HepG2 (cell line): Measurements from ENCODE around the gene POLA2.

Source experiments
- FOXM1 ChIP-seq: sonication (generic); formaldehyde crosslinking; IDR thresholded peaks from 2 replicates; pipeline ENCODE4 v1.5.0; 2020; ENCODE audit warnings: missing genetic modification reagents
- HDAC6 ChIP-seq: fragments of 200-600 bp; sonication (generic); IDR thresholded peaks from 2 replicates; pipeline ENCODE4 v1.7.0; 2017; ENCODE audit warnings: mild to moderate bottlenecking, antibody characterized with exemption, low read length, low read depth
- HIVEP1 ChIP-seq: sonication (generic); formaldehyde crosslinking; IDR thresholded peaks from 2 replicates; pipeline ENCODE4 v1.4.0; 2020; ENCODE audit warnings: mild to moderate bottlenecking, missing genetic modification reagents
- HMGA1 ChIP-seq: sonication (generic); formaldehyde crosslinking; conservative IDR thresholded peaks from 2 replicates; pipeline ENCODE4 v1.4.0; 2020; ENCODE audit warnings: missing genetic modification reagents
- MXD4 ChIP-seq: IDR thresholded peaks from 2 replicates; pipeline ENCODE4 v1.6.1; 2016; ENCODE audit warnings: mild to moderate bottlenecking, missing biosample characterization, missing genetic modification reagents
- NFYC ChIP-seq: IDR thresholded peaks from 2 replicates; pipeline ENCODE4 v1.6.1; 2016; ENCODE audit warnings: missing genetic modification reagents, missing compliant biosample characterization
- PITX1 ChIP-seq: sonication (generic); formaldehyde crosslinking; IDR thresholded peaks from 2 replicates; pipeline ENCODE4 v1.5.1; 2020; ENCODE audit warnings: mild to moderate bottlenecking, missing genetic modification reagents
- SMAD1 ChIP-seq: sonication (generic); formaldehyde crosslinking; IDR thresholded peaks from 2 replicates; pipeline ENCODE4 v1.4.0; 2020; ENCODE audit warnings: missing genetic modification reagents, low read depth, mild to moderate bottlenecking, borderline replicate concordance
- TOE1 ChIP-seq: sonication (generic); formaldehyde crosslinking; IDR thresholded peaks from 2 replicates; pipeline ENCODE4 v1.4.0; 2020; ENCODE audit warnings: mild to moderate bottlenecking, missing genetic modification reagents
- TP53 ChIP-seq: sonication (generic); formaldehyde crosslinking; conservative IDR thresholded peaks from 2 replicates; pipeline ENCODE4 v1.4.0; 2020; ENCODE audit warnings: missing genetic modification reagents
- ZNF530 ChIP-seq: sonication (generic); formaldehyde crosslinking; IDR thresholded peaks from 2 replicates; pipeline ENCODE4 v1.5.0; 2020; ENCODE audit warnings: low read depth, mild to moderate bottlenecking, missing genetic modification reagents
- ZNF644 ChIP-seq: IDR thresholded peaks from 2 replicates; pipeline ENCODE4 v1.6.1; 2016; ENCODE audit warnings: low read depth
- TF ChIP-seq, protein P1 (sequence below): sonication (generic); formaldehyde crosslinking; IDR thresholded peaks from 2 replicates; pipeline ENCODE4 v1.5.0; 2020; ENCODE audit warnings: mild to moderate bottlenecking, missing genetic modification reagents, moderate library complexity

DNA sequence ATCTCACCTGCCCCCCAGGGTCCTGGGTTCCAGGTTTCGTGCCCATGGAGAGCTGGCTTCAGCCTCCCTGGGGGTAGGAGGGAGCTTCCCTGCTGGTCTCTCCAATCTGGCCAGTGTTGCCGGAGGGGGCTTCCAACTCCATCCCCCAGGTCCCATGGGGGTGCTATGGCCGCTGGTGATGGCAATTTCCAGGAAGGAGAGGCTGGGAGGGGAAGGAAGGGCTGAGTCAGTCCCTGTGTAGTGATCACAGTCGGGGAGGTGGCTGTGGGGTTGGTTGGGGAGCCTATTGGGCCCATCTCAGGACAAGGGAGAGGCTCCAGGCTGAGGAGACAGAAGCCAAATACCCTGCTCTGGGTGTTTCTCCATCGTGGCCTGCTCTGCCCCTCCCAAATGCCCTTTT is 47.2 kb downstream of the POLA2 start:
- TF ChIP-seq NFYC (no peak), TP53 (CRISPR knock-in tag) (no peak), TOE1 (CRISPR knock-in tag) (no peak), HMGA1 (CRISPR knock-in tag) (no peak), HIVEP1 (CRISPR knock-in tag) (no peak), SMAD1 (CRISPR knock-in tag) (no peak), FOXM1 (CRISPR knock-in tag) (no peak), PITX1 (no peak), HDAC6 (no peak), ZNF644 (CRISPR knock-in tag) (no peak), ZNF530 (CRISPR knock-in tag) (no peak), MXD4 (CRISPR knock-in tag) (no peak)
- TF ChIP-seq, protein P1, sequence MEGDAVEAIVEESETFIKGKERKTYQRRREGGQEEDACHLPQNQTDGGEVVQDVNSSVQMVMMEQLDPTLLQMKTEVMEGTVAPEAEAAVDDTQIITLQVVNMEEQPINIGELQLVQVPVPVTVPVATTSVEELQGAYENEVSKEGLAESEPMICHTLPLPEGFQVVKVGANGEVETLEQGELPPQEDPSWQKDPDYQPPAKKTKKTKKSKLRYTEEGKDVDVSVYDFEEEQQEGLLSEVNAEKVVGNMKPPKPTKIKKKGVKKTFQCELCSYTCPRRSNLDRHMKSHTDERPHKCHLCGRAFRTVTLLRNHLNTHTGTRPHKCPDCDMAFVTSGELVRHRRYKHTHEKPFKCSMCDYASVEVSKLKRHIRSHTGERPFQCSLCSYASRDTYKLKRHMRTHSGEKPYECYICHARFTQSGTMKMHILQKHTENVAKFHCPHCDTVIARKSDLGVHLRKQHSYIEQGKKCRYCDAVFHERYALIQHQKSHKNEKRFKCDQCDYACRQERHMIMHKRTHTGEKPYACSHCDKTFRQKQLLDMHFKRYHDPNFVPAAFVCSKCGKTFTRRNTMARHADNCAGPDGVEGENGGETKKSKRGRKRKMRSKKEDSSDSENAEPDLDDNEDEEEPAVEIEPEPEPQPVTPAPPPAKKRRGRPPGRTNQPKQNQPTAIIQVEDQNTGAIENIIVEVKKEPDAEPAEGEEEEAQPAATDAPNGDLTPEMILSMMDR (CRISPR knock-in tag): no peak
